Kidney (tissue), 14 donors: ENCODE measurements around the gene LTBP1. TPM values are rescaled to one million over a fixed set of nuclear protein-coding genes. Genes with fewer than 3 reads are reported as not detected.

ENCODE experiments used
- DNase-seq, 5 donors: peaks; one replicate each; pipeline ENCODE4 v3.0.0-alpha.2; 2013 to 2020
- FAIRE-seq: peaks from 2 replicates; lab custom pipeline; 2012; peaks lifted over from hg19 to GRCh38; lab: Jason Lieb, UNC
- H3K27ac ChIP-seq, 2 donors: one replicate each; pipeline ENCODE4 v1.7.0; 2013; ENCODE audit warnings: low read depth in 2 of 2, low read length in 2 of 2, inconsistent platforms in 1 of 2
- H3K27me3 ChIP-seq: one replicate; pipeline ENCODE4 v1.7.1; 2013; ENCODE audit warnings: low read length, inconsistent platforms; ENCODE audit not compliant: control insufficient read depth, insufficient read depth
- H3K36me3 ChIP-seq, 3 donors: one replicate each; pipeline versions ENCODE4 v1.7.0 to v1.7.1; 2013; ENCODE audit warnings: low read length in 3 of 3, control low read depth in 1 of 3, inconsistent platforms in 1 of 3; ENCODE audit not compliant: insufficient read depth in 3 of 3, control insufficient read depth in 2 of 3
- H3K4me1 ChIP-seq, 3 donors: one replicate each; pipeline versions ENCODE4 v1.7.0 to v1.7.1; 2013; ENCODE audit warnings: low read length in 3 of 3, inconsistent platforms in 1 of 3, low read depth in 1 of 3; ENCODE audit not compliant: control insufficient read depth in 2 of 3, insufficient read depth in 2 of 3
- H3K4me3 ChIP-seq, 3 donors: one replicate each; pipeline versions ENCODE4 v1.7.0 to v1.8.1; 2013; ENCODE audit warnings: low read length in 3 of 3, control low read depth in 1 of 3, inconsistent platforms in 1 of 3
- H3K9ac ChIP-seq, 3 donors: one replicate each; pipeline versions ENCODE4 v1.7.0 to v1.7.1; 2013; ENCODE audit warnings: low read length in 3 of 3, control low read depth in 1 of 3, inconsistent platforms in 1 of 3
- H3K9me3 ChIP-seq, 3 donors: one replicate each; pipeline versions ENCODE4 v1.7.0 to v1.7.1; 2013; ENCODE audit warnings: low read length in 3 of 3, control low read depth in 1 of 3, inconsistent platforms in 1 of 3; ENCODE audit not compliant: control insufficient read depth in 2 of 3, insufficient read depth in 1 of 3
- intact Hi-C: fragments of 100-400 bp; cut with DNase I; formaldehyde crosslinking; loops from one replicate; pipeline ENCODE4 v1.11.1; 2022
- polyA plus RNA-seq: library from polyadenylated mRNA; stranded (reverse); fragments of 350-450 nt; fragmentation: Illumina TruSeq; extraction: RNeasy Lipid Tissue Mini Kit (QIAGEN cat#74804); gene quantifications from one replicate; pipeline ENCODE4 v1.2.3, GENCODE V29; 2014; ENCODE audit warnings: low read depth, low replicate concordance; ENCODE audit not compliant: insufficient read depth
- total RNA-seq: library from RNA; stranded (reverse); fragmentation: NEBNext Ultra II Directional; extraction: Animal tissue kit (Norgen Biotek cat#: 25700); gene quantifications from one replicate; pipeline ENCODE4 v1.2.1, GENCODE V29; 2021
- TF ChIP-seq, protein P1 (sequence below): IDR thresholded peaks from 3 replicates; pipeline ENCODE4 v1.5.1; 2012; ENCODE audit warnings: mild to moderate bottlenecking, moderate library complexity, borderline replicate concordance; ENCODE audit not compliant: insufficient read depth; ENCODE audit errors: extremely low read depth
- donor health status: control.
- donor health status: control.
- donor health status: control.
- donor health status: control.
- donor health status: control.
- donor health status: DM: yes; HTN: yes; CAD: no.
- donor health status: Normal renal cell carcinoma (clear cell type).

The LTBP1 gene
- total and polyA plus RNA-seq, 2 donors from 2014 or later = 9.3 to 39.8 TPM

- DNase-seq (no peak), FAIRE-seq (no peak)
- Histone ChIP-seq H3K36me3 (no peaks in the 10 kb centered on the region), H3K9me3 (no peaks in the 10 kb centered on the region), H3K4me1 (no peaks in the 10 kb centered on the region), H3K27me3 (no peaks in the 10 kb centered on the region), H3K4me3 (no peak overlapping the region), H3K9ac (no peak overlapping the region), H3K27ac (no peak overlapping the region)
- intact Hi-C loops = no loop called here
- TF ChIP-seq, protein P1, sequence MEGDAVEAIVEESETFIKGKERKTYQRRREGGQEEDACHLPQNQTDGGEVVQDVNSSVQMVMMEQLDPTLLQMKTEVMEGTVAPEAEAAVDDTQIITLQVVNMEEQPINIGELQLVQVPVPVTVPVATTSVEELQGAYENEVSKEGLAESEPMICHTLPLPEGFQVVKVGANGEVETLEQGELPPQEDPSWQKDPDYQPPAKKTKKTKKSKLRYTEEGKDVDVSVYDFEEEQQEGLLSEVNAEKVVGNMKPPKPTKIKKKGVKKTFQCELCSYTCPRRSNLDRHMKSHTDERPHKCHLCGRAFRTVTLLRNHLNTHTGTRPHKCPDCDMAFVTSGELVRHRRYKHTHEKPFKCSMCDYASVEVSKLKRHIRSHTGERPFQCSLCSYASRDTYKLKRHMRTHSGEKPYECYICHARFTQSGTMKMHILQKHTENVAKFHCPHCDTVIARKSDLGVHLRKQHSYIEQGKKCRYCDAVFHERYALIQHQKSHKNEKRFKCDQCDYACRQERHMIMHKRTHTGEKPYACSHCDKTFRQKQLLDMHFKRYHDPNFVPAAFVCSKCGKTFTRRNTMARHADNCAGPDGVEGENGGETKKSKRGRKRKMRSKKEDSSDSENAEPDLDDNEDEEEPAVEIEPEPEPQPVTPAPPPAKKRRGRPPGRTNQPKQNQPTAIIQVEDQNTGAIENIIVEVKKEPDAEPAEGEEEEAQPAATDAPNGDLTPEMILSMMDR = no peak
Observed at GRCh38 chr2:33153008-33153407, 206.3 kb downstream of the LTBP1 start.

- Histone ChIP-seq H3K9ac (no peak overlapping the region), H3K9me3 (no peaks in the 10 kb centered on the region), H3K4me1 (no peaks in the 10 kb centered on the region), H3K36me3 (no peaks in the 10 kb centered on the region), H3K4me3 (no peak overlapping the region), H3K27ac (no peak overlapping the region), H3K27me3 (no peaks in the 10 kb centered on the region)
- TF ChIP-seq, protein P1 = no peak
- DNase-seq (no peak), FAIRE-seq (no peak)
- intact Hi-C loops = no loop called here
Observed at GRCh38 chr2:33158482-33159003, 211.8 kb downstream of the LTBP1 start.

DNA sequence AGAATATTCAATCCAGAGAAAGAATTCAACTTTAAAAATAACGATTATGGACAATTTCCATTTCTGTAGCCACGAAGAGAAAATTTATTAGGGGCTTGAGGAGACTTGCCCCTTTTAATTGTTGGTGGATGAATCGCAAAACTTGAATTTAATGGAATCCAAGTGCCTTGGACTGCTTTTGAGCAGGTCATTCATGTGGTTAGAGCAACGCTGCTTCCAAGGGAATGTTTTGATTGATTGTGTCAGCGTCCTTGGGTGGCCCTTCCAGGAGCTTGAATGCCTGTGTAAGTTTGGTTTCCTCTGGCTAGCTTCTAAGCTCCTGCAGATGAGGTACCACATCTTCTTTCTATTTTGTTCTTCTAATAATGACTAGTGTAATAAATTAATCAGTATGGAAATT lies 213.4 kb downstream of the LTBP1 start:
- H3K27me3 ChIP-seq = no peaks in the 10 kb centered on the region
- no peaks in the 10 kb centered on the region for H3K4me1 ChIP-seq
- H3K9me3 ChIP-seq = no peaks in the 10 kb centered on the region
- FAIRE-seq = no peak
- no peak overlapping the region for H3K27ac ChIP-seq
- intact Hi-C loops = no loop called here
- TF ChIP-seq, protein P1 = no peak
- DNase-seq = no peak
- no peak overlapping the region for H3K4me3 ChIP-seq
- no peak overlapping the region for H3K9ac ChIP-seq
- H3K36me3 ChIP-seq = no peaks in the 10 kb centered on the region
